ENCODE results near the gene NPTN.
"Not testable (repeated sequence)": the region's sequence is repeated elsewhere in the genome, so short reads cannot be mapped to it uniquely, and the experiment has no call there.

Gene NPTN

GRCh38 chr15:73570355-73571032 lies 62.7 kb downstream of the NPTN start:
- no peak for DNase-seq

DNA sequence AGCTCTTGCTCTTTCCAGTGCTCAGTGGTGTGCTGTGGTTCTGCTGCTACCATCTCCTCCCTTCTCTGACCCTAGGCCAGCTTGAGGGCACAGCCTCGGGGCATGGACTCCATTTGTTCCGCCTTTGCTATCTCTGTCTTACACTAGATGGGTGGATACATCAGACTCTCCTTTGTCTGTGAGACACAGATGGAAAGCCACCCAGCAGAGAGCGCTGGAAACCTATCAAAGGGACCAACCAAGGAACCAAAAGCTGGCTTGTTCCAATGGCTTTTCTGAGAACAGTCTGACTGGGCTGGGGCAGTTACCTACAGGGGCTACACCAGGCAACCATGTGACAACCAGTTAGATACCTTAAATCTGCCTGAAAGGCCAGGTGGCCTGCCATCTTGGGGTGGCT lies 63.8 kb downstream of the NPTN start:
- DNase-seq, result no peak

- DNase-seq, result no peak
These were observed 64.5 kb downstream of the NPTN start for GRCh38 chr15:73568564-73569280.

DNA sequence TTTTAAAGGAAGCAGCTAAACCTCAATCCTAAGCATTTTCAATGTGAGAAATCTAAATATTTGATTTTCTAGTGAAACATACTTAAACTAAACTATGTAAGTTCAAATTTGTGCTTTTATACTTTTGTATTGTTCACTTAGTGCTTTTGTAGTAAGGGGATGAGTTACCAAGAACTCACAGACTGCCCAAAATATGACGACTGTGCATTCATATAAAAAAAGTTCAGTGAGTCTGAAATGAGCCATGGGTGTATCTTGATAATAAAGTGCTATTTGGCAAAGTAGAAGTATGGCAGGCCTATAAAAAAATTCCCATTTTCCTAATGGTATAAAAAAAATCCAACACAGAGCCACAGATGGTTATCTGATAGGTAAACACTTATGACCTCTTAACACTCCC lies 66.2 kb downstream of the NPTN start:
- no peak for DNase-seq

DNA sequence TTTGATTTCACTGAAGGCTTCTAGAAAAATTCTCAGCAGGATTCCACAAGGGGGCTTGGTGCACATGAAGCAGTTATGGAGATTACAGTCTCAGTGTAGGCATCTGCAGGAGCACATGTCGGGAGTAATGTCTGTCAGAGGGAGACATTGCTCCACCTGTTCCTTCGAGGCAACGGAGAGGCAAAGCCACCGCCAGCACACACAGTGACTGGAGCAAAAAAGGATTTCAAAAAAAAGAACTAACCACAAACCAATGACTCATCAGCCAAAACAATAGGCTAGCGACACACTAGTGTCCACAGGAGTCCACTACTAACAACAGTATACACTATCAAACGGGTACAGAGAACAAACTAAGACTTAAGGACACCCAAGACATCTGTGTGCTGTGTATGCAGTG lies 68.9 kb downstream of the NPTN start:
- DNase-seq, result no peak

GRCh38 chr15:73560501-73561117 lies 72.6 kb downstream of the NPTN start:
- peak; percentile 54 for DNase-seq

- no peak for DNase-seq
These were observed 74.7 kb downstream of the NPTN start for GRCh38 chr15:73558529-73558928.

- no peak for DNase-seq
These were observed 78.1 kb downstream of the NPTN start for GRCh38 chr15:73555080-73555479.

DNA sequence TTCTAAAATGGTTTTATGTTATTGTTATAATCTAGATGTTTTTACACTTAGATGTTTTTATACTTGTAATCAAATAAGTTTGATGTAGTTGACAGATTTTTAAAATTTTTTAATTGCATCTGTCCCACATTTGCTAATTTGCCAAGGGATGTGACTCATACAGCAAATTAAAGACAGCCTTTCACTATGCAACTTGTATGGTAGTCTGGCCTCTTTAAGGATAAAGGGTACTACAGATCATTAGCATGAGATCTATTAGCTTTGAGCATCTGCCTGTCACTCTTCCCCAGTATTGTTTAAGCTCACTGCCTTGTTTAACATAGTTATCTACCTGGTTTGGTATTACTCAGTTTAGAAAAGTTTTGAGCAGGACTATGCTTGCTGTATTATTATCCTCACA lies 83.0 kb downstream of the NPTN start:
- DNase-seq, result no peak

GRCh38 chr15:73548925-73549324 lies 84.3 kb downstream of the NPTN start:
- not testable (repeated sequence) for DNase-seq

DNA sequence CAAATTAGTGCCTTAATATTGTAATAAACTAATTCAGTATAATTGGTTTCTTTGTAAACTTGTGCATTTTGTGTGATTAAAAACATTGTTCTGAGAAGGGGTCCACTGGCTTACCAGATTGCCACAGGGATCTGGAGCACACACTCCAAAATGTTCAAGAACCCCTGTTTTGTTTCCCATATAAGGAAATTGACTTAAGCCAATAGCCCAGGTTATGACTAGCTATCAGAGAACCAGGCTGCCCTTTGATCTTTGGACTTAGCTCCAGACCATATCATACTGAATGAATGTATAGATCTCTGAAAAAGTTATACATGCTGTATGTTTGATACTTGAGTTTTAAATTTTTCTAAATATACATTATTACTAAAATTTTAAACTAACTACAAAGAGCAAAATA lies 91.7 kb downstream of the NPTN start:
- DNase-seq, result no peak

- no peak for DNase-seq
These were observed 93.0 kb downstream of the NPTN start for GRCh38 chr15:73540161-73540560.

DNA sequence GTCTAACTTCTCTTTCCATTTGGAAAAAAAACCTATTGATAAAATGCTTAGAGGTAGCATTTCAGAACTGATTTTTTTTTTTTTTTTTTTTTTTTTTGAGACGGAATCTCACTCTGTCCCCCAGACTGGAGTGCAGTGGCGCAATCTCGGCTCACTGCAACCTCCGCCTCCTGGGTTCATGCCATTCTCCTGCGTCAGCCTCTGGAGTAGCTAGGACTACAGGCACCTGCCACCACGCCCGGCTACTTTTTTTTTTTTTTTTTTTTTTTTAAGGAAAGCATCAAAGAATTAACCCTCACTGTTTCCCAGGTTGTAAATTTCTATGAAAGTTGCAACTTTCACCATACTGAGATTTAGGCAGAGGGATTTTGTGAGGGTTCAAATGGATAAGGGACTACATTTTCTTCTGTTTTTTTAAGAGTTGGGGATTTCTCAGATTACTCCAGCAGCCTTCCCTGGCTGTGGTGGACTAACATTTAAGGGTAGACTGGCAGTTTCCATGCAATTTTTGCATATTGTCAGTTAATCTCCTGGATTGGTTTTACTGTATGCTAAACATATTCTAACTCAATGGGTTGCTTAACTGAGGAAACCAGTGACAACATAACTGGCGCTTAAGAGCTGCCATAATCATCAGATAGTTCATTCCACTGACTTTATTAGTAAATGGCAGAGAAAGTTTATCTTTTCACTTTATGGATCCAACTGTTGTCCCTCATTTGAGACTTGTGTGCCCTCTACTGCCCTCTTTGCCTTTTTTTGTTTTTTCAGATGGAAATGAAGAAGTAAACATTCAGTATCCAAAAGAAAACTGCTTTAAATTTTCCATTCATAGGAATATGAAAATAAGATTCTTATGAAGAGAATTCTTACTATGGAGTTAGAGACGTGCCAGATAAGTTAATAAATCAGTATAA lies 93.7 kb downstream of the NPTN start:
- DNase-seq, result no peak

DNA sequence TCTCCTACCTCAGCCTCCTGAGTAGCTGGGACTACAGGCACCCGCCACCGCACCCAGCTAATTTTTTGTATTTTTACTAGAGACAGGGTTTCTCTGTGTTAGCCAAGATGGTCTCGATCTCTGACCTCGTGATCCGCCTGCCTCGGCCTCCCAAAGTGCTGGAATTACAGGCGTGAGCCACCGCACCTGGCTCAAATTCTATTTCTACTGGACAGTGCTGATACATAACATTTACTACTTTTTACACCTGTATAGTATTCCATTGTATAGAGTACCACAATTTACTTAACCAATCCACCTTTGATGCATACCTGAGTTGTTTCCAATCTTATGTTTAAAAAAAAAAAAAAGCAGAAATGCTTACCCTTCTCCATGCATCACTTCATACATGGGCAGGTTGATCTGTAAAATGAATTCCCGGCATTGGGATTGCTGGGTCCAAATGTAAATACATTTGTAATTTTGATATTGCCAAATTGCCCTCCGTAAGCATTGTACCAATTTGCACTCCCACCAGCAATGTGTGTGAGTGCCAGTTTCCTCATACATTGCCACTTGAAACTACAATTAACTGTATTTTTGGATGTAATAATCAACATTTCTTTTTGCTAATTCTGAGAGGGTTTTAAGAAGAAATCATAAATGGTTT lies 94.5 kb downstream of the NPTN start:
- DNase-seq, result no peak

DNA sequence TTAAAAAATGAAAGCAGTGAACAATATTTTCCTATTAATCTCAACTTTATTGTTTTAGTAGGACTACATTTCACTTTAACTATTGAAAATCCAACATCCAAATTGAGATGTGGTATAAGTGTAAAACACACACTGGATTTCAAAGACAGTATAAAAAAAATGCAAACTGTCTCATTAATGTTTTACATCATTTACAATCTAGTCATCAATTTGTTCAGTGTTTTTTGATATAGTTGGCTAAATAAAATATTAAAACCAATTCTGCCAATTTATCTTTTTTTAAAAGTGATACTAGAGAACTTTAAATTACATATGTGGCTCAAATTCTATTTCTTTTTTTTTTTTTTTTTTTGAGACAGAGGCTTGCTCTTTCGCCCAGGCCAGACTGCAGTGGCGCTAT lies 95.1 kb downstream of the NPTN start:
- DNase-seq, result no peak

DNA sequence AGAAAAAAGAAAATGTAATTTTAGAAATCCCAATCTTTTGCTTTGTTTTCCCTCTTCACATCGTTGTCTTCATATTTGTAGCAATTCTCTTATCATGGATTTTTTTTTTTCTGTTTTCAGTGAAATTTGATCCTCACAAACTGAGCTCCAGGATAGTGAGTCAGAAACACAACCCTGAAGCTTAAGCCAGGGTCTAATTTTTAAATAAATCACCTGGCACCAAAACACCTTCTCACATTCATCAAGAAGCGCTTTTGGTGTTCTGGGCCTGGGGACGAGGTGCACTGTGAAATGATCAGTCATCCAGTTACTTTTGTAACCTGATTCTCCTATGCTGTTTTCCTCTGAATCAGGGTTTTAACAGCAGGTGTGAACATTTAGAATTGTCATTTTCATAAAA lies 102.5 kb downstream of the NPTN start:
- no peak for DNase-seq

GRCh38 chr15:73527598-73527997 lies 105.6 kb downstream of the NPTN start:
- no peak for DNase-seq

GRCh38 chr15:73524919-73525318 lies 108.3 kb downstream of the NPTN start:
- DNase-seq, result no peak

DNA sequence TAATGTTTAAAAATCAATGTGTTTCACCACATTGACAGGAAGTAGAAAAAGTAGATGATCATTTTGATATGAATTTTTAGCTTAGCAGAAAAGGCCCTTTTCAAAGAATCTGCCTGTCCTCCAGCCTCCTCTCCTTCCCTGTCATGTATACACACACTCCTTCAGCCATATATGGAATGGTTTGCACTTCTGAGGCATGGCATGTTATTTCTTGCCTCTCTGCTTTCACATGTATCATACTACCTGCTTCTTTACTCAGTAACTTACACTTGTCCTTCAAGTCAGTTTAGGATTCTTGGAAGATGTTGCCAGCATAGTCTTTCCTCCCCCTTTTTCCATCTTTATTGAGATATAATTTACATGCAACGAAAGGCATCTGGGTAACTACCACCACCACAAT lies 111.2 kb downstream of the NPTN start:
- DNase-seq, result no peak

GRCh38 chr15:73518876-73519733 lies 114.1 kb downstream of the NPTN start:
- DNase-seq, result peak; percentile 13

DNA sequence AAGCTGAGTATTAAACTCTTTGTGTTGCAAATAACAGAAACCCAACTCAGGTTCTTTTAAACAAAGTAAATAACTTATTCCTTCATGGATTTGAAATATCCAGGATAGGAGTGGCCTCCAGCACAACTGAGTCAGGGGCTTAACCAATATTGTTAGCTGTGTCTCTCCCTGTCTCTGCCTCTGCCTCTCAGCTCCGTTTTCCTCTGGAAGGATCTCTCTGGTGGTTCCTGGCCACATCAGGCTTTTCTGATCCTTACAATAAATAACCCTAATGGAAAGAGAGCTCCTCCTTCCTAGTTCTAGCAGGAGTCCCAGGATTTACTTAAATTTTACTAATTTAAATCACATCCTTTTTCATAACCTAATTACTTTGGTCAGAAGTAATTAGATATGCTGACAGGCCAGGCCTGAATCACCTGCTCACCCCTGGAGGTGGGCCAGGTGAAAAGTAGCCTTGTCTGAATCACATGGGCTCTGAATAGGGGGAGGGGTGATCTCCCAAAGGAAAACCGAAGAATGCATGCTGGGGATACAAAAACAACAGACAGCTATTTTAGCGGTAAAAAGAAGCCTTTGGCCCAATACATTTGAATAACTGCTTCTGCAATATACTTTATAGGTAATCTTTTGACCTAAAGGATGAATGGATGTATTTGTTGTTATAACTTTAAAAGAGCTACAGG lies 114.9 kb downstream of the NPTN start:
- no peak for DNase-seq

Measured in CD4-positive, alpha-beta T cell treated with Interleukin-21 for 1 hour (primary cell).